ENCODE measurements around the gene CBFA2T2.
"Not testable (repeated sequence)": the region's sequence is repeated elsewhere in the genome, so short reads cannot be mapped to it uniquely, and the experiment has no call there.

The CBFA2T2 gene

GRCh38 chr20:33532753-33533459 is 43.0 kb downstream of the CBFA2T2 start:
- H3K27me3 ChIP-seq (ENCODE audit: insufficient read depth, low read length, poor library complexity, severe bottlenecking): no peaks in the 10 kb centered on the region
- no peaks in the 10 kb centered on the region for H3K4me1 ChIP-seq (ENCODE audit: insufficient read depth, low read length, poor library complexity, severe bottlenecking)
- H3K4me2 ChIP-seq (ENCODE audit: low read depth, low read length, poor library complexity, severe bottlenecking): no peak overlapping the region
- peaks cover 16% of the 10 kb centered on the region; the same call in 1 of the 2 replicates for H3K79me2 ChIP-seq (ENCODE audit: insufficient read depth, low read length)
- H2AFZ ChIP-seq (ENCODE audit: low read length): no peak overlapping the region
- H3K9ac ChIP-seq (ENCODE audit: low read depth, low read length, poor library complexity, severe bottlenecking): no peak overlapping the region
- H3K9me3 ChIP-seq (ENCODE audit: insufficient read depth, low read depth, low read length): no peaks in the 10 kb centered on the region
- H3K36me3 ChIP-seq (ENCODE audit: insufficient read depth, low read length): no peaks in the 10 kb centered on the region; the same call in 1 of the 2 replicates
- TF ChIP-seq CTCF (conservative IDR thresholded peaks at IDR 0.05; ENCODE audit: low read length) (no peak), EZH2phosphoT487 (IDR thresholded peaks at IDR 0.05; ENCODE audit: borderline replicate concordance) (no peak)
- no peak overlapping the region for H3K4me3 ChIP-seq (ENCODE audit: low read length, poor library complexity, severe bottlenecking)
- H3K9me2 ChIP-seq (replicated peaks; ENCODE audit: low read depth, low read length): no peaks in the 10 kb centered on the region
- no peaks in the 10 kb centered on the region for H3F3A ChIP-seq (ENCODE audit: low read depth)
- H4K20me1 ChIP-seq (ENCODE audit: insufficient read depth, low read length, poor library complexity, severe bottlenecking): no peaks in the 10 kb centered on the region

- H3K9me3 ChIP-seq (ENCODE audit: insufficient read depth, low read depth, low read length); H3F3A ChIP-seq (ENCODE audit: low read depth); H3K4me1 ChIP-seq (ENCODE audit: insufficient read depth, low read length, poor library complexity, severe bottlenecking); H3K27me3 ChIP-seq (ENCODE audit: insufficient read depth, low read length, poor library complexity, severe bottlenecking); H3K4me3 ChIP-seq (ENCODE audit: low read length, poor library complexity, severe bottlenecking); H4K20me1 ChIP-seq (ENCODE audit: insufficient read depth, low read length, poor library complexity, severe bottlenecking); H3K4me2 ChIP-seq (ENCODE audit: low read depth, low read length, poor library complexity, severe bottlenecking); H3K9ac ChIP-seq (ENCODE audit: low read depth, low read length, poor library complexity, severe bottlenecking); H3K9me2 ChIP-seq (replicated peaks; ENCODE audit: low read depth, low read length); H3K36me3 ChIP-seq (ENCODE audit: insufficient read depth, low read length); H2AFZ ChIP-seq (ENCODE audit: low read length): not testable (repeated sequence)
- H3K79me2 ChIP-seq (ENCODE audit: insufficient read depth, low read length): peaks cover 11% of the 10 kb centered on the region; the same call in 1 of the 2 replicates
These were observed 45.8 kb downstream of the CBFA2T2 start for GRCh38 chr20:33535717-33536116.

GRCh38 chr20:33537608-33538007 is 47.7 kb downstream of the CBFA2T2 start:
- Histone ChIP-seq H3K4me2 (ENCODE audit: low read depth, low read length, poor library complexity, severe bottlenecking) (no peak overlapping the region), H3K9me3 (ENCODE audit: insufficient read depth, low read depth, low read length) (no peaks in the 10 kb centered on the region), H3K4me1 (ENCODE audit: insufficient read depth, low read length, poor library complexity, severe bottlenecking) (no peaks in the 10 kb centered on the region), H3K4me3 (ENCODE audit: low read length, poor library complexity, severe bottlenecking) (no peak overlapping the region), H4K20me1 (ENCODE audit: insufficient read depth, low read length, poor library complexity, severe bottlenecking) (no peaks in the 10 kb centered on the region), H3K9me2 (replicated peaks; ENCODE audit: low read depth, low read length) (no peaks in the 10 kb centered on the region), H3K27me3 (ENCODE audit: insufficient read depth, low read length, poor library complexity, severe bottlenecking) (no peaks in the 10 kb centered on the region), H3K79me2 (ENCODE audit: insufficient read depth, low read length) (peaks cover 11% of the 10 kb centered on the region; the same call in 1 of the 2 replicates), H2AFZ (ENCODE audit: low read length) (no peak overlapping the region), H3F3A (ENCODE audit: low read depth) (no peaks in the 10 kb centered on the region), H3K9ac (ENCODE audit: low read depth, low read length, poor library complexity, severe bottlenecking) (no peak overlapping the region), H3K36me3 (ENCODE audit: insufficient read depth, low read length) (no peaks in the 10 kb centered on the region)
- TF ChIP-seq EZH2phosphoT487 (IDR thresholded peaks at IDR 0.05; ENCODE audit: borderline replicate concordance) (no peak), CTCF (conservative IDR thresholded peaks at IDR 0.05; ENCODE audit: low read length) (no peak)

GRCh38 chr20:33539129-33539528 is 49.2 kb downstream of the CBFA2T2 start:
- Histone ChIP-seq H3K4me1 (ENCODE audit: insufficient read depth, low read length, poor library complexity, severe bottlenecking) (no peaks in the 10 kb centered on the region), H3K36me3 (ENCODE audit: insufficient read depth, low read length) (no peaks in the 10 kb centered on the region), H2AFZ (ENCODE audit: low read length) (no peak overlapping the region), H4K20me1 (ENCODE audit: insufficient read depth, low read length, poor library complexity, severe bottlenecking) (no peaks in the 10 kb centered on the region), H3K9me2 (replicated peaks; ENCODE audit: low read depth, low read length) (no peaks in the 10 kb centered on the region), H3K27me3 (ENCODE audit: insufficient read depth, low read length, poor library complexity, severe bottlenecking) (no peaks in the 10 kb centered on the region), H3K9me3 (ENCODE audit: insufficient read depth, low read depth, low read length) (no peaks in the 10 kb centered on the region), H3F3A (ENCODE audit: low read depth) (no peaks in the 10 kb centered on the region), H3K4me3 (ENCODE audit: low read length, poor library complexity, severe bottlenecking) (no peak overlapping the region), H3K9ac (ENCODE audit: low read depth, low read length, poor library complexity, severe bottlenecking) (no peak overlapping the region), H3K4me2 (ENCODE audit: low read depth, low read length, poor library complexity, severe bottlenecking) (no peak overlapping the region), H3K79me2 (ENCODE audit: insufficient read depth, low read length) (peaks cover 6% of the 10 kb centered on the region; the same call in 1 of the 2 replicates)
- TF ChIP-seq CTCF (conservative IDR thresholded peaks at IDR 0.05; ENCODE audit: low read length) (no peak), EZH2phosphoT487 (IDR thresholded peaks at IDR 0.05; ENCODE audit: borderline replicate concordance) (no peak)

Measured in Loucy (cell line).